Measurements from ENCODE around the gene FTH1.

- TF ChIP-seq POLR2A (IDR thresholded peaks at IDR 0.05; ENCODE audit: low read depth, low read length) (no peak), POLR2AphosphoS5 (IDR thresholded peaks at IDR 0.05; ENCODE audit: low read depth, low read length) (no peak)
These were observed 8.3 kb downstream of the FTH1 start for GRCh38 chr11:61959114-61959513.

Data from GM12891 (cell line).